Esophagus muscularis mucosa (tissue), 4 donors: Measurements from ENCODE around the gene LCNL1. TPM values are rescaled to one million over a fixed set of nuclear protein-coding genes. Genes with fewer than 3 reads are reported as not detected.

Source experiments
- DNase-seq: peaks from one replicate; pipeline ENCODE4 v3.0.0-alpha.2; 2017; ENCODE audit errors: extremely low spot score
- H3K27ac ChIP-seq, 4 donors: fragments of 200-600 bp; sonication (generic); replicated peaks in 1 of 4; 1 replicate in 3 of 4; 2 replicates in 1 of 4; pipeline ENCODE4 v1.5.1; 2016 to 2019; ENCODE audit warnings: mild to moderate bottlenecking in 1 of 4
- H3K27me3 ChIP-seq, 4 donors: fragments of 200-600 bp; sonication (generic); one replicate each; pipeline versions ENCODE4 v1.5.1 to v1.6.0; 2016 to 2019
- H3K36me3 ChIP-seq, 4 donors: fragments of 200-600 bp; sonication (generic); one replicate each; pipeline ENCODE4 v1.5.1; 2016 to 2019
- H3K4me1 ChIP-seq, 4 donors: fragments of 200-600 bp; sonication (generic); one replicate each; pipeline ENCODE4 v1.5.1; 2016 to 2019
- H3K4me3 ChIP-seq, 4 donors: fragments of 200-600 bp; sonication (generic); 1 replicate in 2 of 4; 2 replicates in 2 of 4; pipeline ENCODE4 v1.5.1; 2016 to 2019; ENCODE audit warnings: mild to moderate bottlenecking in 4 of 4, moderate library complexity in 1 of 4
- H3K9me3 ChIP-seq, 4 donors: fragments of 200-600 bp; sonication (generic); 1 replicate in 3 of 4; 2 replicates in 1 of 4; pipeline ENCODE4 v1.5.1; 2016 to 2019
- EP300 ChIP-seq: sonication (generic); formaldehyde crosslinking; IDR thresholded peaks from one replicate; pipeline ENCODE4 v1.6.1; 2017; ENCODE audit warnings: antibody characterized with exemption
- POLR2A ChIP-seq: fragments of 450-650 bp; IDR thresholded peaks from one replicate; pipeline ENCODE4 v1.6.1; 2017; ENCODE audit warnings: antibody characterized with exemption, moderate library complexity, mild to moderate bottlenecking, low read depth
- POLR2AphosphoS5 ChIP-seq, 2 donors: sonication (generic); formaldehyde crosslinking; IDR thresholded peaks; one replicate each; pipeline ENCODE4 v1.6.1; 2017; ENCODE audit warnings: antibody characterized with exemption in 2 of 2
- WGBS: methylation state at CpG from one replicate; pipeline ENCODE4 v1.1.5; 2018; 5-methylcytosine and 5-hydroxymethylcytosine counted together
- intact Hi-C: fragments of 100-400 bp; cut with DNase I; formaldehyde crosslinking; loops from one replicate; pipeline ENCODE4 v1.15.1; 2023
- total RNA-seq, 4 donors: library from RNA; depleted of rRNA; stranded (reverse); fragments of >200 nt; gene quantifications; one replicate each; pipeline versions ENCODE4 v1.1.0 to v1.2.1, GENCODE V29; 2016
- TF ChIP-seq, protein P1 (sequence below), 3 experiments: fragments of 200-600 bp in 2 of 3; fragments of 450-650 bp in 1 of 3; sonication (generic) in 2 of 3; IDR thresholded peaks; one replicate each; pipeline ENCODE4 v1.5.1; 2017 to 2019; ENCODE audit warnings: antibody characterized with exemption in 3 of 3, mild to moderate bottlenecking in 2 of 3, moderate library complexity in 1 of 3

LCNL1 gene
- total RNA-seq, 4 donors from 2014 or later: 0.11 to 0.42 (median 0.39) TPM; not detected in 1

DNA sequence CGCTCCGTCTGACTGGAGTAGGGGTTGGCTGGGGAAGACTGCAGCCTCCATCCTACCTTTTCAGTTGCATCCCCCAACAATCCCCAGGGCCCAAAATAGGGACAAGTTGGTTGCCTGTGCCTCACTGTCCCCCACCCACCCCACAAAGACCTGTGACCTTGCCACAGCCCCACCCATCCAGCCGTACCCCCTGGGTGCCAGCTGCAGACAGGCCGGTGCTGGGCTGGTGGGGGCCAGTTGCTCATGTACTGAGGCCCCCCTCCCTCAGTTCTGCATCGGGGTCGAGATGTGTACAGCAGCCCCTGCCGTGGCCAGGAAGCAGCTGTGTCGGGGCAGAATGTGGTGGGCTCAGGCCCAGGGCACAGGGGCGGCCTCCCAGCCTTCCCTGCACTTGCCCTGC is 374 bp downstream of the LCNL1 start:
- Histone ChIP-seq H3K27ac (no peak overlapping the region), H3K4me3 (no peak overlapping the region), H3K27me3 (peaks cover 0 to 86% (median 17%) of the 10 kb centered on the region in 4 donors), H3K9me3 (no peaks in the 10 kb centered on the region), H3K4me1 (peaks cover 23 to 34% (median 29%) of the 10 kb centered on the region in 4 donors), H3K36me3 (no peaks in the 10 kb centered on the region)
- TF ChIP-seq EP300 (no peak), POLR2A (no peak), POLR2AphosphoS5 (IDR thresholded peaks at IDR 0.05) (no peak)
- TF ChIP-seq, protein P1, sequence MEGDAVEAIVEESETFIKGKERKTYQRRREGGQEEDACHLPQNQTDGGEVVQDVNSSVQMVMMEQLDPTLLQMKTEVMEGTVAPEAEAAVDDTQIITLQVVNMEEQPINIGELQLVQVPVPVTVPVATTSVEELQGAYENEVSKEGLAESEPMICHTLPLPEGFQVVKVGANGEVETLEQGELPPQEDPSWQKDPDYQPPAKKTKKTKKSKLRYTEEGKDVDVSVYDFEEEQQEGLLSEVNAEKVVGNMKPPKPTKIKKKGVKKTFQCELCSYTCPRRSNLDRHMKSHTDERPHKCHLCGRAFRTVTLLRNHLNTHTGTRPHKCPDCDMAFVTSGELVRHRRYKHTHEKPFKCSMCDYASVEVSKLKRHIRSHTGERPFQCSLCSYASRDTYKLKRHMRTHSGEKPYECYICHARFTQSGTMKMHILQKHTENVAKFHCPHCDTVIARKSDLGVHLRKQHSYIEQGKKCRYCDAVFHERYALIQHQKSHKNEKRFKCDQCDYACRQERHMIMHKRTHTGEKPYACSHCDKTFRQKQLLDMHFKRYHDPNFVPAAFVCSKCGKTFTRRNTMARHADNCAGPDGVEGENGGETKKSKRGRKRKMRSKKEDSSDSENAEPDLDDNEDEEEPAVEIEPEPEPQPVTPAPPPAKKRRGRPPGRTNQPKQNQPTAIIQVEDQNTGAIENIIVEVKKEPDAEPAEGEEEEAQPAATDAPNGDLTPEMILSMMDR (IDR thresholded peaks at IDR 0.05): no peak
- intact Hi-C loops: no loop called here
- WGBS: 95% methylated on average over 4 of the region's 9 CpGs
- DNase-seq: no peak

DNA sequence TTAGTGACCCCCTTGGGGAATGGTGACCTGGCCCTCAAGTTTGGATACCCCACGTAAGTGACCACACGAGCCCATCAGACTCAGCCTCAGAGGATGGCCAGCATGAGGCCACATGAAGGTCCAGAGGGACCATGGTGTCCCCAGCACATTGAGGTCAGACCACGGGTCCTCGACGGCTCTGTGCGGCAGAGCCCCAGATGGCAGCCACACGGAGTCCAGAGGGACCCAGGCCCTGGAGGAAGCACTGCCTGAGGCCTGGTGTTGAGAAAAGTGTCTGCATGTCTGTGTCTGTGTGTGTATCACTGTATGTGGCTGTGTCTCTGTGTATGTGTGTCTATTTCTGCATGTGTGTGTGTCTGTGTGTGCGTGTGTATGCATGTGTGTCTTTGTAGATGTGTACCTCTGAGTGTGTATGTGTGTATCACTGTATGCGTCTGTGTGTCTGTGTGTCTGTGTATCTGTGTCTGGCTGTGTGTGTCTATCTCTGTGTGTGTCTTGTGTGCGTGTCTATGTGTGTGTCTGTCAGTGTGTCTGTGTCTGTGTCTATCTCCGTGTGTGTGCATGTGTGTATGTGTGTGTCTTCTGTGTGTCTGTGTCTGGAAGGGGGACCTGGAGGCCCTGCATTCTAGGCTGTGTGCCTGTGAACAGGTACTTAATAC is 992 bp downstream of the LCNL1 start:
- Histone ChIP-seq H3K27me3 (peaks cover 0 to 85% (median 17%) of the 10 kb centered on the region in 4 donors), H3K27ac (no peak overlapping the region), H3K9me3 (no peaks in the 10 kb centered on the region), H3K4me3 (no peak overlapping the region), H3K4me1 (peaks cover 17 to 34% (median 23%) of the 10 kb centered on the region in 4 donors), H3K36me3 (no peaks in the 10 kb centered on the region)
- intact Hi-C loops: no loop called here
- TF ChIP-seq POLR2AphosphoS5 (IDR thresholded peaks at IDR 0.05): no peak
- TF ChIP-seq, protein P1 (IDR thresholded peaks at IDR 0.05): no peak
- TF ChIP-seq POLR2A: no peak
- no peak for DNase-seq
- 86% methylated on average over 11 of the region's 11 CpGs for WGBS

DNA sequence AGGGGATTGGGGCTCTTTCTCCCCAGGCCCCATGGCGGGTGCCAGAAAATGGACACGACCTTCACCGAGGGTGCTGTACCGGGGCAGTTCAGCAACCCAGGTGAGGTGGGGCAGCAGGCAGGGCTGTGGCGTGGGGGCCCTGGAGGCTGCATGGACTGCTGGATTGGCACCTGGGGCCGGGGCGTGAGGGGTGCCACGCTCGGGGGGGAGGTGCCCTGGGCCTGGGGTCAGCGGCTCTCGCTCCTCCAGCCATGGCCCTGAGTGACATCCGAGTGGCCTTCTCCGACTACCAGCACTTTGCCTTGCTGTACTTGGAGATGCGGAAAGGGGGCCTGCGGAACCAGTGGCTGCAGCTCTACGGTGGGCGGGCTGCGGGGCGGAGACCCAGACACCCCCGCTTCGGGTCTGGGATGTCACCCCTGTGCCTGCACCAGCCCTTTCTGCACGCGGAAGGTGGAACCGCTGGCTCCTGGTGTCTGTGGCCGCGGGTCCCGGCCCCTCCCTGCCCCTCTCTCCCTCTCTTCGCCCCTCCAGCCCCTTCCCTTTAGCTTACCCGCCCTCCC is 1.8 kb downstream of the LCNL1 start:
- 41% methylated on average over 13 of the region's 29 CpGs for WGBS
- intact Hi-C loops: no loop called here
- peaks cover 14 to 34% (median 19%) of the 10 kb centered on the region in 4 donors for H3K4me1 ChIP-seq

DNA sequence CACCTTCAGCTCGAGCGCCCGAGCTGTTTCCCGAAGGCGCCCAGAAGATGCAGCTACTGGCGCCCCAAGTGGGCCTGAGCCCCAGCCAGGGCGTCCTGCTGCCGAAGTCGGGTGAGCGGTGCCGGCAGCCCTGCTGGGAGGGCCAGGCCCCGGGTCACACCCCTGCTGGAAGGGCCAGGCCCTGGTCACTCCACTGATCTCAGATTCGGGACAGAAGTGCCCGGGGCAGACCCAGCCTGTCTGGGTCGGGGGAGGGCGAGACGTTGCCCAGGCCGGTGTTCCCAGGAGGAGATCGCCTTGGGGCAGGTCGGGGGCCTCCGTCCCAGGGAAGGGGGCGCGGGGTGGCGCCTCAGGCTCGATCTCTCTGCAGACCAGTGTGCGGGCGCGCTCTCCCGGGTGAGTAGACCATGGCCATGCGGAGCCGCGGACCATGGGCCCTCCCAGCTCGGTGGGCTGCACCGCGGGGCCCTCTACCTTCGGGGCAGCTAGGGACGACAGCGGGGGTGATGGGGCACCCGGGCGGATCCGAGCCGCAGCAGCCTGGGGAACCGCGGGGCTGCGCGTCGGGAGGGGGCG is 2.3 kb downstream of the LCNL1 start:
- Histone ChIP-seq H3K4me1 (peaks cover 14 to 33% (median 19%) of the 10 kb centered on the region in 4 donors), H3K9me3 (no peaks in the 10 kb centered on the region), H3K36me3 (no peaks in the 10 kb centered on the region), H3K27me3 (peaks cover 0 to 73% (median 17%) of the 10 kb centered on the region in 4 donors), H3K4me3 (no peak overlapping the region), H3K27ac (no peak overlapping the region)
- no peak for DNase-seq
- WGBS: 4% methylated on average over 7 of the region's 48 CpGs
- intact Hi-C loops: no loop called here
- TF ChIP-seq EP300: no peak
- TF ChIP-seq POLR2A: no peak
- TF ChIP-seq, protein P1 (IDR thresholded peaks at IDR 0.05): no peak
- TF ChIP-seq POLR2AphosphoS5 (IDR thresholded peaks at IDR 0.05): no peak

More for the DNA sequence above, 1.8 kb downstream of the LCNL1 start:
- peaks cover 0 to 77% (median 17%) of the 10 kb centered on the region in 4 donors for H3K27me3 ChIP-seq
- TF ChIP-seq EP300 (no peak), POLR2AphosphoS5 (IDR thresholded peaks at IDR 0.05) (no peak)
- H3K36me3 ChIP-seq: no peaks in the 10 kb centered on the region
- no peaks in the 10 kb centered on the region for H3K9me3 ChIP-seq
- no peak overlapping the region for H3K4me3 ChIP-seq
- no peak for DNase-seq
- no peak overlapping the region for H3K27ac ChIP-seq

DNA sequence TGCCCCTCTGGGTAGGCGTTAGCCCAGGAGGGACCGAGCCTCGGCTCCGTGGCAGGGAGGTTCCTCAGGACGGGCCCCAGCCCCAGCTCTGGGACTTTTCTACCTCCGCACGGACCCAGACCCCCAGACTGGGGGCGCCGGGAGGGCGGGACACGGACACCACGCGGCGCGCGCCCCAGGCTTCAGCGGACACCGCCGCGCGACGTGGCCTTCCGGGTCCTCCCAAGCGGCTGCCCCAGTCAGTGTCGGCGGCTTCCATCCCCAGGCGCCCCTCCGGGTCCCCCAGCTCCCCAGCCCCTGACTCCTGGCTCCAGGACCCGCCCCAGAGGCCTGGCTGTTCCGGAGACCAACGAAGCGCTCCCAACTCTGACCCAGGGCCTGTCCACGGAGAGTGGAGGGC is 3.1 kb downstream of the LCNL1 start:
- no peaks in the 10 kb centered on the region for H3K36me3 ChIP-seq
- H3K27me3 ChIP-seq: peaks cover 0 to 72% (median 17%) of the 10 kb centered on the region in 4 donors
- no peak overlapping the region for H3K4me3 ChIP-seq
- H3K4me1 ChIP-seq: peaks cover 14 to 26% (median 19%) of the 10 kb centered on the region in 4 donors
- no peaks in the 10 kb centered on the region for H3K9me3 ChIP-seq
- H3K27ac ChIP-seq: no peak overlapping the region
- intact Hi-C loops: no loop called here
- TF ChIP-seq POLR2A (no peak), EP300 (no peak), POLR2AphosphoS5 (IDR thresholded peaks at IDR 0.05) (no peak)
- TF ChIP-seq, protein P1 (IDR thresholded peaks at IDR 0.05): no peak
- no peak for DNase-seq
- 25% methylated on average over 22 of the region's 33 CpGs for WGBS
